Panc1 (cell line): ENCODE results near the gene ZCCHC14.

Experiments
- TCF7L2 ChIP-seq: IDR thresholded peaks from 2 replicates; pipeline ENCODE4 v1.6.1; 2011; ENCODE audit warnings: mild to moderate bottlenecking, low read depth, low read length, inconsistent platforms
- TF ChIP-seq, protein P1 (sequence below): fragments of 450-650 bp; IDR thresholded peaks from 2 replicates; pipeline ENCODE4 v1.5.1; 2017; ENCODE audit warnings: mild to moderate bottlenecking

DNA sequence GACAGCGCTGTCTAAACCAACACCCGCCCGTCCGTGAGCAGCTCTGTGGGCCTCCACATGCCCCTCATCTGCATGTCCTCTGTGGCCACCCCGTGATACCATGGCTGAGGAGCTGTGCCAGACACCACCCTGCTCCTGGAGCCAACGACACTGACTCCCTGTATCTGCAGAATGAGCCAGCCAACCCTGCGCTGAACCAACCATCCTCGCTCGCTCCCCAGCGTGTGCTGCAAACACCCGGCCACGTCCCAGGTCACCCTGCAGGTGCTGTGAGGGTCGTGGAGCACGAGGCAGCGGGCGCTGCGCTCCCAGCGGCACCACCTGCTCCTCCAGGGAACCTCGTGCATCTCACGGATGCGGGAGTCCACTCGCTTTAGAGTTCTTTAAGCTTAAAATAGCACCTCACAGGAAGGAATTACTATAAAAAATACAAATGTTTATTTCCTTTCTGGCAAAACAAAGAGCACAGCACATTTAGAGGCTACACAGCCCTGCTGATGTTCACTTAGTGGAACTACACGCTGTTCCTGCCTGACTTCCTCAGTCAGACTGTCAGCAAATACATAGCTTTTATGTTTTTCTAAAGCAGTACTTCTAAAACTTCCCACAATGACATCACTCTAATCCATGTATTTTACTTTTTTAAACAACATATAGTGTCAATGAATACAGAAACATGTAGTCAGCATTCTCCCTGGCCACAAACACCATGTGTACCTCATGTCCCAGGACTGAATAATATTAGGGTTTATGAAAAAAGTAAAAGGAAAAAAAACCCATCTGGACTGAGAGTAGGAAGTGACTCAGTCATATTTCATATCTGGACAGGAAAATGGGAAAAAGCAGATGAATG, 57.2 kb downstream of the ZCCHC14 start:
- TF ChIP-seq, protein P1, sequence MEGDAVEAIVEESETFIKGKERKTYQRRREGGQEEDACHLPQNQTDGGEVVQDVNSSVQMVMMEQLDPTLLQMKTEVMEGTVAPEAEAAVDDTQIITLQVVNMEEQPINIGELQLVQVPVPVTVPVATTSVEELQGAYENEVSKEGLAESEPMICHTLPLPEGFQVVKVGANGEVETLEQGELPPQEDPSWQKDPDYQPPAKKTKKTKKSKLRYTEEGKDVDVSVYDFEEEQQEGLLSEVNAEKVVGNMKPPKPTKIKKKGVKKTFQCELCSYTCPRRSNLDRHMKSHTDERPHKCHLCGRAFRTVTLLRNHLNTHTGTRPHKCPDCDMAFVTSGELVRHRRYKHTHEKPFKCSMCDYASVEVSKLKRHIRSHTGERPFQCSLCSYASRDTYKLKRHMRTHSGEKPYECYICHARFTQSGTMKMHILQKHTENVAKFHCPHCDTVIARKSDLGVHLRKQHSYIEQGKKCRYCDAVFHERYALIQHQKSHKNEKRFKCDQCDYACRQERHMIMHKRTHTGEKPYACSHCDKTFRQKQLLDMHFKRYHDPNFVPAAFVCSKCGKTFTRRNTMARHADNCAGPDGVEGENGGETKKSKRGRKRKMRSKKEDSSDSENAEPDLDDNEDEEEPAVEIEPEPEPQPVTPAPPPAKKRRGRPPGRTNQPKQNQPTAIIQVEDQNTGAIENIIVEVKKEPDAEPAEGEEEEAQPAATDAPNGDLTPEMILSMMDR: no peak
- TF ChIP-seq TCF7L2: no peak
